GM12873 (cell line): ENCODE data around the gene TFCP2.

Experiments used
- CTCF ChIP-seq: IDR thresholded peaks from 2 replicates; pipeline ENCODE4 v1.5.1; 2012; ENCODE audit warnings: low read depth, mild to moderate bottlenecking, moderate library complexity, low read length, control low read depth; ENCODE audit not compliant: insufficient read depth; ENCODE audit errors: missing control alignments

TFCP2 gene

GRCh38 chr12:51048661-51049251 is 124.2 kb downstream of the TFCP2 start:
- TF ChIP-seq CTCF = no peak

- peak; percentile 95 for TF ChIP-seq CTCF
These were observed 125.0 kb downstream of the TFCP2 start, which contains the start of gene LETMD1 for GRCh38 chr12:51047655-51048540. TSS of gene LETMD1 (plus strand) at chr12:51048327. CDS start at chr12:51048357, 30 bp downstream.
